Measurements from ENCODE around the gene RFPL3.

DNA sequence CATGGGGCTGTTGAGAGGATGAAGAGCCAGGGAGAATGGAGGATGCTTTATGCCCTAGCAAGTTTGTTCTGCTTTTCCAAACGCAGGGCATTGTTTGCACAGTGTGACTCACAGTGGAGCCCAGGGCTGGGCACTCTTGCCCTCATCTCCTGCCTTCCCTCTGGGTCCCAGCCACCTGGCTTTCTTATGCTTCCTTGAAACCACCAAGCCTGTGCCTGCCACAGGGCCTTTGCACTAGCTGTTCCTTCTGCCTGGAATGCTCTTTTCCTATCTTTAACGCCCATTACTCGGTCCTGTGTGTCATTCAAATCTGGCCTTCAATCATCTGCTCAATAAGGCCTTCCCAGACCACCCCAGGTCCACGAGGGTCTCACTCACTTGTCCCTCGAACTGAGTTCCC lies 46.9 kb upstream of the RFPL3 start:
- TF ChIP-seq, protein P1, sequence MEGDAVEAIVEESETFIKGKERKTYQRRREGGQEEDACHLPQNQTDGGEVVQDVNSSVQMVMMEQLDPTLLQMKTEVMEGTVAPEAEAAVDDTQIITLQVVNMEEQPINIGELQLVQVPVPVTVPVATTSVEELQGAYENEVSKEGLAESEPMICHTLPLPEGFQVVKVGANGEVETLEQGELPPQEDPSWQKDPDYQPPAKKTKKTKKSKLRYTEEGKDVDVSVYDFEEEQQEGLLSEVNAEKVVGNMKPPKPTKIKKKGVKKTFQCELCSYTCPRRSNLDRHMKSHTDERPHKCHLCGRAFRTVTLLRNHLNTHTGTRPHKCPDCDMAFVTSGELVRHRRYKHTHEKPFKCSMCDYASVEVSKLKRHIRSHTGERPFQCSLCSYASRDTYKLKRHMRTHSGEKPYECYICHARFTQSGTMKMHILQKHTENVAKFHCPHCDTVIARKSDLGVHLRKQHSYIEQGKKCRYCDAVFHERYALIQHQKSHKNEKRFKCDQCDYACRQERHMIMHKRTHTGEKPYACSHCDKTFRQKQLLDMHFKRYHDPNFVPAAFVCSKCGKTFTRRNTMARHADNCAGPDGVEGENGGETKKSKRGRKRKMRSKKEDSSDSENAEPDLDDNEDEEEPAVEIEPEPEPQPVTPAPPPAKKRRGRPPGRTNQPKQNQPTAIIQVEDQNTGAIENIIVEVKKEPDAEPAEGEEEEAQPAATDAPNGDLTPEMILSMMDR (IDR thresholded peaks at IDR 0.05; ENCODE audit: insufficient read depth, low read length) = no peak
- no peak for TF ChIP-seq POLR2AphosphoS5 (IDR thresholded peaks at IDR 0.05; ENCODE audit: low read depth)
